GM19099 (cell line): ENCODE data around the gene OR4K2.

Source experiments
- POLR2A ChIP-seq: IDR thresholded peaks from 3 replicates; pipeline ENCODE4 v1.6.1; 2011; ENCODE audit warnings: low read depth; ENCODE audit not compliant: insufficient read length; ENCODE audit errors: extremely low read depth

Gene OR4K2, protein sequence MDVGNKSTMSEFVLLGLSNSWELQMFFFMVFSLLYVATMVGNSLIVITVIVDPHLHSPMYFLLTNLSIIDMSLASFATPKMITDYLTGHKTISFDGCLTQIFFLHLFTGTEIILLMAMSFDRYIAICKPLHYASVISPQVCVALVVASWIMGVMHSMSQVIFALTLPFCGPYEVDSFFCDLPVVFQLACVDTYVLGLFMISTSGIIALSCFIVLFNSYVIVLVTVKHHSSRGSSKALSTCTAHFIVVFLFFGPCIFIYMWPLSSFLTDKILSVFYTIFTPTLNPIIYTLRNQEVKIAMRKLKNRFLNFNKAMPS

DNA sequence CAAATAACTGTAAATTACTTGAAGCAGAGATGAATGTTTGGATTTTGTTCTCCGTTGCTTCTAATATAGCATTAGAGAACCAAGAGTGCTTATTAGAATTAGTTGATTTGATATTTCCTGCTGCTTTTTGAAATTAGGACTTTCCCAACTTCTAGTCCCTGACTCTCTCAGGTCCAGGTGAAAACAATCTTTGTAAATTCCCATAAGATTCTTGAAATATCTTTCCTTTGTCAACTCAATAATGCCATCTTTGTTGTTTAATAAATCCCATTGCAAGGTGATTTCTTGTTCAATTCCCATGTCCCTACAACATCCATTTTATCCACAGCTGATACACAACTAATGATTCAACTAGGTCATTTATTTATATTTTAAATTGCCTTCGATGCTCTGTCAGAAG, at the start of gene OR4K2:
Gene OR4K2 (plus strand): TSS at position 301 of the 400 bp plus-strand sequence. CDS start 1,126 bp downstream, outside the sequence.
- no peak for TF ChIP-seq POLR2A

DNA sequence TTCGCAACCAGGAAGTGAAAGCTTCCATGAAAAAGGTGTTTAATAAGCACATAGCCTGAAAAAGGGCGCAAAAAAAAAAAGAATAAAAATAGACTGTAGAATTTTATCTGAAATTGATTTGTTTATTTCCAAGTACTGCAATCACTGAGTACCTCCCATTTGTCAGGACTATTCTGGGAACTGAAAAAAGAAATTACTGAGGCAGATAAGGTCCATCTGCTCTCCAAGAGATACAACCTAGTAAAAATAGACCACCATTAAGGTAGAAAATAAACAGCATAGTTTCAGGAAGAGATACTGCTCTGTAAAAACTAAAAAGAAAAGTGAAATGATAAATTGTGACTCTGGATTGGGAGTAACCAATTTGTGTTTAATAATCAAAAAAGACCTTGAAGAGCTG, 46.6 kb upstream of the OR4K2 start:
- no peak for TF ChIP-seq POLR2A

DNA sequence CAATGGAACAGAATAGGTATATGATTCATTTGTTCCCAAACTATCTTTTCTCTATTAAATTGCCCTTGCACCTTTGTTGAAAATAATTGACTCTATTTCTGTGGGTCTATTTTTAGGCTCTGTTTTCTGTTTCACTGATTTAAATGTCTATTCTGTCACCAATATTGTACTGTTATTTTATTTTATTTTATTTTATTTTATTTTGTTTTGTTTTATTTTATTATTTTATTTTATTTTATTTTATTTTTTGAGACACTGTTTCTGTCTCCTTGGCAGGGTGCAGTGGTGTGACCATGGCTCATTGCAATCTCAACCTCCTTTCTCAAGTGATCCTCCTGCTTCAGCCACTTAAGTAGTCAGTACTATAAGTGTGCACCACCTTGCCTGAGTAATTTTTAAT, 36.5 kb upstream of the OR4K2 start:
- TF ChIP-seq POLR2A: no peak

DNA sequence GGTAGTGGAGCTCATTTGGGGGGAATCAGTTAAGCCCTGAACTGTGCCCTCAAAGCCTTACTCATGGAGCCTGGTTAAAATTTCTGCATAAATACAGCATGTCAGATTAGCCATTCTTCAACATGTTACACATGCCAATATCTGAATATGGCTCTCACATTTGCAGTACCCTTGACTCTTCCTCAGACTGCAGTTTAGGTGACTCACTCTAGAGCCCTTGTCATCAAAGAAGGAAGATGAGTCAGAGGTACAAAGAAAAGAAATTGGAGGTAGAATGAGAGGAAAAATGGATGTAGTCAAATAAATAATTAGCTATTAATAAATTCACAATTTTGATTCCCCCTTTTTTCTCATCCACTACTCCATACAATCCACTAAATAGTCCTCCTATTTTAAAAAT, 23.6 kb upstream of the OR4K2 start:
- TF ChIP-seq POLR2A: no peak

DNA sequence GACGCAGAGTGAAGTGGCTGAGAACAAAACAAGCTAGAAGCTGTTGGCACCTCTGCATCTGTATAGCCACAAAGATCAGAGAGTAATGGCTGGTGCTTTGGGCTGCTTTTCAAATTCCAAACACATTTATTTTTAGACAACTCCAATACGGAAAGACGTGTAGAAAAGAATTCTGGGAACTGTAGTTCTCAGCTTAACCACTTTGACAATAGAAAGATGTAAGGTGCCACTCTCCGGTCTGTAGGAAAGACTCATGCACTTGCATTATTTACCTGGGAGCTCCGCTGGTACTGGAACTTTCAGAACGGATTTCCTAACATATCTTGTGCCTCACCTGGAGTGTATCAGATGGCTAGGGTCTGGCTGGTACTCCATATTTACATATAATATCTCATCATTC, 1.8 kb upstream of the OR4K2 start:
- no peak for TF ChIP-seq POLR2A

DNA sequence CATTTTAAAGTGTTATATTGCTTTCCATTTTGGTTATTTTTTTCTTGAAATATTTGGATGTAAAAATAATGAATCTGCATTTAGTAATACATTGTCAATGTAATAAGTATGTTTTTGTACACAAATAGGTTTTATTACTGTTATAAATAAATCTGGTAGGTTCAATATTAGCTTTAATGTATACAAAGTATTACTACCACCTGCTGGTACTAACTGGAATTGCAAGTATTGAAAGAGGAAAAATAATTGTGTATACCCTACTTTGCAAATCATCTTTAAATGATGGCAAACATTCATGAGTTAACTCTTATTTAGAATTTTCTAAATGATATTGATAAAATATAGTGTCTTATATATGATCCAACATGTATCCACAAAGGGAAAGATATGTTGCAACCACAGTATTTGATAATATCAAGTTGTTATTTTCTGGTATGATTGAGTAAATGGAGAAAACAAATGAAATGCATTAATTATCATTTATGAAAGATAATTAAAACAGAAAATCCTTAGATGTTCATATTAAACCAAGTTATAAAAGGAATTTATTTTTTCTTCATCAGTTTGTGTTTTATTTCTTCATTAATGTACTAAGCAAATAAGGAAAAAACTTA, 3.2 kb downstream of the OR4K2 start:
- TF ChIP-seq POLR2A: no peak

DNA sequence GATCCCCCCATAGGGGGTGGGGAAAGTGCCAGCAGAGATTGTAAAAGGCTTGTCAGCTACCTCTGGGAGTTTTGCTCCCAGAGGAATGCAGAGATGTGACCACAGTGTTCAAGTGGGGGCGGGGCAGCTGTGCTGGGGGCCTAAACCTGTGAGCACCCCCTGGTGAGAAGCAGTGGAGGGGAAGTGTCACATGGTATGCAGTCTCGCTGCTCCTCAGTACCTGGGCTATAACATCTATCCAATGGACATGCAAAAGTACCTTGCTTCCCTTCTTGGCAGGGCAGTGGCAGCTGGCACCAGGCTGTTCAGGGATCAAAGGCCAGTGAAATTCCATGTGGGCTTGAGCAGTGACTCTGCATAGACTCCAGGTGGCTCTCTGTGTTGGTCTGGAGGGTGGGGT, 20.3 kb downstream of the OR4K2 start:
- no peak for TF ChIP-seq POLR2A

DNA sequence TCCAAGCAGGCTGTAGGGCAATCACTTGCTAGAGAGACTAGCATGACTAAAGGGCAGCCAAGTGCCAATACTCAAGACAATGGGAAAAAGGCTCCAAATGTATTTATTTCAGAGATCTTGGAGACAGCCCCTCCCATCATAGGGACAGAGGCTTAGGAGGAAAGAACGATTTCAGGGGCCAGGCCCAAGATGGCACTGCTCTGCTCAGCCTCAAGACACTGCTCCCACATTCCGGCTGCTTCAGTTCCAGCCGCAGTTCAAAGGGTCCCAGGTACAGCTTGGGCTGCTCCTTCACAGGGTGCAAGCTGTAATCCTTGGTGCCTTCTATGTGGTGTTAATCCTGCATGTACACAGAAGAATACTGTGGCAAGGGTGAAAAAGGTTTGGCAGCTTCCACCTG, 26.1 kb downstream of the OR4K2 start:
- TF ChIP-seq POLR2A: no peak

DNA sequence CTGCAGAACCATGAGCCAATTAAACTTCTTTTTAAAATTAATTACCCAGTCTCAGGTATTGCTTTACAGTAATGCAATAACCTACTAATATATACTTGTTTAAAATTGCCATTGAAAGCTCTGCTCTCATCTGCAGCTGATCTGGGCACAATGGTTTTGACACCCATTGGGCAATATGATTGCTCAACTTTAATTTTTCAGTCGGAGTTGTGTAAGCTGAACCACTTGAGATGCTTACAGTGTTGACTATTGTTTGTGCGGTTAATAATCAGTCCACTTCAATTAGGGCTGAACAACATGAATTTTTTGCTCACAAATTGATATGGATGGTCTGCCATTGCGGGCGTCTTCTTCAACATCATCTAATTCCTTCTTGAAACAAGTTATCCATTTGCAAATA, 27.5 kb downstream of the OR4K2 start:
- no peak for TF ChIP-seq POLR2A

DNA sequence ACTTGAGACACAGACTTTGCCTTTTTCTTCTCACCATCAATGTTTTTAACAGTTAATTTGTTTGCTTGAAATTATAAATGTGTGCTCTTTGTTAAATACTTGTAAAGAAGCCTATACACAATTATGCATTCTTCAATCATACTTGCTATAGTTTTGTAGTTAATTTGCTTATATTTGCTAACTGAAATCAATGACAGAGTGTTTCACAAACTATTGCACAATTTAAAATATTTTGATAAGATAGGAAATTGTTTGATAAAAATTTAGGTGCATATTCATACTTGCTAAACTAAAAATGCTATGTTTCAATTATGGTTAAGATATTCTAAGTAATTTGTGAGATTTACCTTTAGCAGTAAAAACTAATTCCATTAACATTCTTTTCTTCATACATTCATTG, 31.7 kb downstream of the OR4K2 start:
- TF ChIP-seq POLR2A: no peak

DNA sequence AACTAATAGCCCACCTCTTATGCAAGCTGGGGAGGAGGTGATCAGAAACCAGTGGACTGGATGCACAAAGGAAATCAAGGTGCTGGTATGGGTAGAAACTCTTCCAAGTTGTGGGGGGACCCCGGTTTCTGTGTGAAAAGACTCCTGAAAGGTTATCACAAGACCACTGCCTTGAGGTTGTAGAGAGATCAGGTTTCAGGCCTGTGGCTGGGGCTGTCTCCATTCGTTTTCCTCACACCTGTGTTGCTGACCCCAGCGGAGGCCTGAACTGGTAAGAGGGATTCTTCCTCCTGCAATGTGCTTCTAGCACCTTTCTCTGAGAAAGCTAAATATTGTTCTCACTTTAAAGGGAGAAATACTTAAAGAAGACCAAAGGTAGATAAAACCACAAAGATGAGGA, 36.2 kb downstream of the OR4K2 start:
- no peak for TF ChIP-seq POLR2A

DNA sequence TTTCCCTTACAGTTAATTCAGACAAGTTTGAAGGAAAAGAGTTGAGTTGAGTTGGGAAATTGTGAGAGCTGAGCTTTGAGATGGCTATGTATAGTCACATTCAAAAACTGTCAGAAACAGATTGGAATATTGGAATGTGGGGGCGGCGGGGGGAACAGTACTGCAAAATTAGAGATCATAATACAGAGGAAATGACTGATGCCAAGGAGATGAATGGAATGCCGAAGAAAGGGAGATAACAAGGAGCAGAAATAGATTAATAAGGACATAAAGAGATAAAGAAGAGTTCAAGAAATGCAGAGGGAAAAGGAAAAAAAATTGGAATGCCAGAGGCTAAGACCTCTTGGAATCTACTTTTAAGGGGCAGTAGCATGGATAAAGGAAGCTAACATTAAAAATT, 42.3 kb downstream of the OR4K2 start:
- TF ChIP-seq POLR2A: no peak

DNA sequence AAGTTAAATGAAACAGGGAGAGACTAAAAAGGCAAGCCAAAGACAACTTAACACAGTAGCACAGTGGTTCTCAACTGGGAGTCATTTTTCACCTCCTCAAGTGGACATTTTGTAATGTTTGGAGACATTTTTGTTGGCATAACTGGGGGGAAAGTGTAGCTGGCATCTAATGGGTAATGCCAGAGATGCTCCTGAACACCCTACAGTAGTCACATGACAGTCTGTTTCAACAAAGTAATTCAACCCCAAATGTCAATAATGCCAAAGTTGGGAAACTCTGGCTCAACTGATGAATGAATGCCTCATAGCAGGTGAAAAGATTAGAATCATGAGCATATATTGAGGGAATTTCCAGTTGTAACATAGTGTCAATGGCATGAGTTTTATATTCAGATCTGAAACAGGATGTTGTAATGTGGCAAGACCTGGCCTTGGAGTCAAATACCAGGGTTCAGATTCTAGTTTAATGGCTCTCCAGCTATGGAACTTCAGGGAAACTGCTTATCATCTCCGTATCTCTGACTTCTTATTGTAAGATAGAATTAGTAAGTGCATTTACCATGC, 43.1 kb downstream of the OR4K2 start:
- TF ChIP-seq POLR2A: no peak

DNA sequence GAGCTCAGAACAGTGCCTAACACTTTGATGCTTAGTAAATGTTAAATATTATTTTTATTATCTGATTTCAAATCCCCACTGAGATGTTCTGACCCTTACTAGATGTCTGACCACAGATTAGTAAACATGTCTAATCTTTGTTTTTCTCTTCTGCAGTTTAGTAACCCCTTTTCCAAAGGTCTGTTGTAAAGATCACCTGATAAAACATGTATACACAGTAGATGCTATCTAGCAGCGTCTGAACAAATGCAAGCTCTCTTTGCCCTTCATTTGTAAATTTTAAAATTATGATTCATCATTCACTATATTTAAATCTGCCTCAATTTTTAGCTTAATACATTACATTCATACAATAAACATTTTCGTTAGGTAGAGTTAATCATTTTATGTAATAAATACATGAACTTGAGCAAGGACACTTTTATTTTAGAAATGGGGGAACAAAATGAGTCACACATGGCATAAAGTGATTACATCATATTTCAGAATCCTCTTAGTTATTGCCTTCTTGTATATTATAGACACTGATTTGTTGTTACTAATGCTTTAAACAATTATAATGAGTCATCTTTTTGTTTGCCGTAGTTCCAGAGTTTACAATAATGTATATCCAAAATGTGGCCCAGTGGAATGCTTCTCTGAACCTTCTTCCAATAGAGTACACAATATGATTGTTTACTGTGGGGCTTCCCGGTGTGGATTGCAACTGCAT, 43.8 kb downstream of the OR4K2 start:
- no peak for TF ChIP-seq POLR2A

DNA sequence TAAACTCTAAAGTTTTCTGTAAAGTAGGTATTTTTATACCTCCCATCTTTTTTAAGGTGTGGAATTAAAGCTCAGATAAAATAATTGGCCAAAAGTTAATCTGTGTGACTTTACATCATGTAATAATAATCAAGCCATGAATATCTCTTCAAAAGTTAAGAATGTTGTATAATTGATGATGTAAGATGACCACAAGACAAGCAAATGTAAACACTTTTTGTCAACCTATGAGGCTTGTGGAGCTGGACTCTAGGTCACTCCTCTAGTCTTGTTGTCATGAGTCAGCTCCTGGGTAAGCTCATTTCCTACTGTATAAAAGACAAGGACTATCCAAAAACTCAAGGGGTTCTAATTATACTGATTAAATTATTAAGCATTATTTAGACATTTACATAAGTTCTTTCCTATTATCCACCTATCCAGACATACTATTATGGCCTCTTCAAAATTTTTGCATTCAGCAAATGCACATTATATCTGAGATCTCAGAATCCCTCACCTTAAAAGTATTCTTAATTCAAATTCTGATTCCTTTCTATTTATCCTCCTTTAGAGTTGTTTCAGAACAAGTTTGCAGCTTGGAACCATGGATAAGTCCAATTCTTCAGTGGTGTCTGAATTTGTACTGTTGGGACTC, 45.2 kb downstream of the OR4K2 start, which contains the start of gene OR4K5:
Gene OR4K5 (plus strand): TSS at position 587 of the 637 bp plus-strand sequence. CDS start 0 bp downstream, at position 587.
- no peak for TF ChIP-seq POLR2A

DNA sequence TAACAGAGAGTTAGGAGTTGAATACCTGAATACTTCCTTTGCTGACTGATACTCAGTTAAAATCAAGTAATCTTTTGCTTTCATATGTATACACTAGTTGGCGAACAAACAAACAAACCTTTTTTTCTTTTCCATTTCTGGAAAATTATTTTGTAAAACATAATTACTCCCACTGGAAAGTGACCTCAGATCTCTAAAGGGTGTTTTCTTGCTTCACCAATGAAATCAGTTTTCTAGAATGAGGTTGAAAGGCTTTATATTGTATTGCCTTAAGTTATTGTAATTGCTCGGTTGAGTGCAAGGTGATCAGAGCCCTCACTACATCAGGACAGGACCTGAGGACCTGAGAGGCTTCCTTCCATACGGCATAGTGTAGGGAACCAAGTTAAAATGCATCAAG, 55.7 kb downstream of the OR4K2 start, which contains the start of gene OR4K1:
Gene OR4K1 (plus strand): TSS at position 301 of the 400 bp plus-strand sequence. CDS start 4,750 bp downstream, outside the sequence.
- no peak for TF ChIP-seq POLR2A
